A549 (cell line): ENCODE data around the gene OR6B3.

Experiments
- CBX8 ChIP-seq: fragments of 200-600 bp; sonication (generic); IDR thresholded peaks from 2 replicates; pipeline ENCODE4 v1.6.1; 2016
- CTCF ChIP-seq: fragments of >200 bp; sonication (Bioruptor Twin); formaldehyde crosslinking; IDR thresholded peaks from 3 replicates; pipeline ENCODE4 v1.5.1; 2016
- FOSL2 ChIP-seq, 2 experiments: fragments of 450-650 bp in 1 of 2; fragments of >200 bp in 1 of 2; sonication (Bioruptor Twin) in 1 of 2; formaldehyde crosslinking; IDR thresholded peaks; 2 replicates each; pipeline versions ENCODE4 v1.5.0 to v1.6.1; 2016 to 2020; ENCODE audit warnings: mild to moderate bottlenecking in 1 of 2, moderate library complexity in 1 of 2
- USF2 ChIP-seq: fragments of 450-650 bp; IDR thresholded peaks from 2 replicates; pipeline ENCODE4 v1.6.1; 2014; ENCODE audit warnings: antibody characterized with exemption

GRCh38 chr2:240078631-240079030 lies 25.3 kb upstream of the OR6B3 start:
- TF ChIP-seq CTCF, result no peak
- no peak for TF ChIP-seq CBX8
- TF ChIP-seq FOSL2 (IDR thresholded peaks at IDR 0.05), result no peak
- no peak for TF ChIP-seq FOSL2 (CRISPR knock-in tag; IDR thresholded peaks at IDR 0.05)
- TF ChIP-seq USF2, result no peak
